ENCODE data around the gene PHF21B.

Gene PHF21B

DNA sequence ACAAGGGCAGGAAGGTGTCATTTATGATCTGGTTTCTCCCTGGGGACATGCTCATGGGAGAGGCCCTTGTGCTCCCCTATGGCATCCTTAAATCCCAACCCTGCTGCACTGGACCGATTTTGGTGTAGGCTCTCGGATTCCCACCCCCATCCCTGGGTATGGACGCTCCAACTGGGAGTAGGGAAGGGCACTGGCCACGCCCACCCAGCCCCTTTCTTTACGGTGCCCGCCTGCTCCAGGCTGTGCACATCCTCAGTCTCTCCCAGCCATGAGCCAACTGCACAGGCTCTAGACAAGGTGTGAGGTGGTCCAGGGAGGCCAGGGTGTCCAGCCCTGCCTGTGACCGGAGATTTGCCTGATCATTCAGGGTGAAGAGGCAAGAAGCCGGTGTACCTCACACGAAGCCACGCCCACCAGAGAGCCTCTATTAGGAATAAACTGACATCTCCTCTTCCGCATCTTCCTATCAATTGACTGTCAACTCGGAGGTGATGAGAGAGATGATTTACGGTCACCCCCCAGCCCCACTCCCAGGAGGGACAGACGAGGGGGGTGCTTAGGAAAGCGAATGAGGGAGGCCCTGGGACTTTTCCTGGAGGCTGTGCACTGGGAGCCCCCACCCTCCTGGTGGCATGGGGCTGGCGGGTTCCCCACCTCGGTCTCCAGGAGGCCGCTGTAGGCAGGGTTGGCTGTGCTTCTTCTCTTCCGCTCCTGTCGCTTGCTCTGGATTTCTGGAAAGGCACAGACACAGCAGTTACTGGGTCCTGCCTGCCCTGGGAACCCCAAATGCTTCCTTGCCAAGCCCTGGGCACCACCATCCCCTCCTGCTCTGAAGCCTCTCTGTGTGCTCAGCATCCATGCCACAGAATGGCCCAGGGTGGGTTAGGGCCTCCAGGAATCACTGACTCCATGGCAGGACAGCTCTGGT lies 116.7 kb downstream of the PHF21B start:
- no peak for DNase-seq (ENCODE audit: low spot score)

DNA sequence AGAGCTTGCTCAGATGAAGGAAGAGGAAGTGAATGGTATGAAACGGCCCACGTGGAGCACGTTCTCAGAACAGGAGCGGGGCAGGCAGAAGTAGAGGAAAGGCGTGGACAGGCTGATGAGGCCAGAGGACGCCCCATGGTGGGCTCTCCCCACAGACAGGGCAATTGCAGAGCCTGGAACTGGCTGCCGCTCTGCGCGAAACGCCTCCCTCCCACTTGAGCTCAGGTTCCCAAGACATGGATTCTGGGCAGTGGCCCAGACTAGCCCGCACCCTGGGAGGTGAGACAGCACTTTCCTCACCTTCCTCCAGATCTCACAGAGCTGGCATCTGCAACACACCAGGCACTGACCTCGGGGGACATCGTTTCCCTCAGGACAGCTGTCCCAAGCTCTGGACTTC lies 117.6 kb downstream of the PHF21B start:
- no peak for DNase-seq (ENCODE audit: low spot score)

DNA sequence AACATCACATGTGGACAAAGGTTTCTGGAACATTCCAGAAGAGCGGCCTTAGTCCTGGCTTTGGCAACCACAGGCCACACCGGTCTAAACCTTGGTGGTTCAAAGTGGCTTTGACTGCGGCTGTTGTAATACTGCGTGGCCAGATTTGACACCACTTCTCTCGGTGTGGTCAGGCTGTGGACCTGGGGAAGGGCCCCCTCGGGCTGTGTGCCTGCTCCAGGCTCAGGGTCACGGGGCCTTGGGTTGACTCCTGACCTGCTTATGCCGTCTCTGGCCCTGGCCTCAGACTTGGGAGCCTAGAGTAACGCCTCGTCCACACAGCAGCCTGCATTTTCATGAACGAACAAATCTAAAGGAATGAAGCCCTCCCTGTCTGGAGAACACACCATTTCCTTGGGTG lies 118.0 kb downstream of the PHF21B start:
- no peak for DNase-seq (ENCODE audit: low spot score)

DNA sequence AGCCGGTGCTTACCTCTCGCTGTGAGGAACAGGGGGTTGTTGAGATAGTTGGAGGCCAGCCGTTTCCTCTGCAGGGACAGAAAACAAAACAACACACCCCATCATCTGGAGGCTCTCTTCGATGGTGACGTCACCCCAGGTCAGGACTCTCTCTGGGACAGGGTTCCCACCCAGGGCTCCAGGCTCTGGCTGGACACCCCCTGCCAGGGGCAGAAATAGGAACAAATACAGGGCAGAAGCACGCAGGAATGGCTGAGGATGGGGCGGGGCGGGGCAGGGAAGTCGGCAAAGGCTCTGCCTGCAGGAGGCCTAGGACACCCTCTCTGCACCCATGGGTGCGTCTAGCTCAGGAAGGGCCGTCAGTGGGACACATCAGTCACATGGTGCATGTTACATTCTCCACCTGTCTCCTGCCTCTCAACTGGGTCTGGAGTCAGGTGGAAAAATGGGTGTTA lies 118.5 kb downstream of the PHF21B start:
- no peak for DNase-seq (ENCODE audit: low spot score)

DNA sequence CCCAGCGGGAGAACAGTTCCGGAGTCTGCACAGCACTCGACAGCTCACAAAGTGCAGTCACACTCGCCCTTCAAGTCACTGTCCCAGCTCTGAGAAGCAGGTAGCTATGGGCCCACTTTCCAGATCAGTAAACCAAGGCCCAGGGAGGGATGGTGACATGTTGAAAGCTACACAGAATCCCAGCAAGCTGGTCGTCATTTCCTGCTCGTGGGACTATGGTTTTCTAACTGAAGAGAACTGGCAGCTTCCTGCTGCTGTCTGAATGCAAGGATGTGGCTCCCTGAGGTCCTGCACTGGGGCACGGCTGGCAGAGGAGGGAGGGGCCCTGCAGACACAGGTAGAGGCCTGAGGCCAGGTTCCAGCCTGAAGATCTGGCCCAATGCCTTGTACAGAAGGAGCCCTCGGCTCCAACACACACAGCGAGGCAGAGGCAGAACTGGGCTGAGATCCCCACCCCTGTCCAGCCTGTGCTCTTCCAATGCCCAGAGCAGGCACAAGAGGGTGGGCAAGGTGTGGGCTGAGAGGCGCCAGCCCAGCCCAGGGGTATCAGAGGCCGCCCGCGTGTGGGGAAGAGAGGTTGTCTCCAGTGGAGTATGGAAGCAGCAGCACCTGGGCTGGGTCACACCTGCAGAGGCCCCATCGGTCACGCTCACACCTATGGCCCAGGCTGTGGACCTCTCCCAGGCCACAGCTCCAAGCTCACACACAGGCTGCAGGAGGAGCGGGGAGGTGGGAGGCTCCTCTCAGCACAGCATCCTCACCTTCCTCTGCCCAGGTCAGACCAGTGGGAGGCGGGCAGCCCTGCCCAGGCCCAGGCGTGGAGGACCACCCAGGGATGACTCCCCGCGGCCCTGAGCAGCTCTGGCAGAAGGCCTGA lies 119.2 kb downstream of the PHF21B start:
- DNase-seq (ENCODE audit: low spot score): no peak

DNA sequence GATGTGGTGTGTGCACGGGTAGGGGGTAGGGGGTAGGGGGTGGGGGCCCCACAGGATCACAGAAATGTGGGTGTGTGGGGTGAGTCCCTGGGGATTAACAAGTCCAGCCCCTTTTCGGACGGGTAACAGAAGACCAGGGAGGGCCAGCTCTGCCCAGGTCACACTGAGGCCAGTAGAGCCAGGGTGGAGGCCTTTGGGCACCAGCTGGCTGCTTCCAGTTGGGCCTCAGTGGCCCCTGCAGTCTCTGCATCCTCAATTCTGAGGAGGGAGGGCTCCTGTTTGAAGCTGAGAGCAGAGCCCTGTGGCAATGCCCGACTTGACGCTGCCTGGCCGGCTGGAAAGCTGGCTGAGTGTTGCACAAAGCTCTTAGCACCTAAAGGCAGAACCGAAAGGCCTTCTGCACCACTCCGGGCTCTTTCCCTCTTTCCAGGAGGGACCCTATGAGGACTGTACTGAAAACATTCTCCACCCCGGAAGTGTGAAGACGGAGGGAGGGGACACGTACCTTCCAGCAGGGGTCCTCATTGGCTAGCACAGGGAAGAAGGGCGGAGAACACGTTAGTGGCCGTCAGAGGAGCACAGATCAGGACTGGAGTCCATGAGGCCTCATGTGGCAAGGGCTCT lies 120.4 kb downstream of the PHF21B start:
- no peak for DNase-seq (ENCODE audit: low spot score)

DNA sequence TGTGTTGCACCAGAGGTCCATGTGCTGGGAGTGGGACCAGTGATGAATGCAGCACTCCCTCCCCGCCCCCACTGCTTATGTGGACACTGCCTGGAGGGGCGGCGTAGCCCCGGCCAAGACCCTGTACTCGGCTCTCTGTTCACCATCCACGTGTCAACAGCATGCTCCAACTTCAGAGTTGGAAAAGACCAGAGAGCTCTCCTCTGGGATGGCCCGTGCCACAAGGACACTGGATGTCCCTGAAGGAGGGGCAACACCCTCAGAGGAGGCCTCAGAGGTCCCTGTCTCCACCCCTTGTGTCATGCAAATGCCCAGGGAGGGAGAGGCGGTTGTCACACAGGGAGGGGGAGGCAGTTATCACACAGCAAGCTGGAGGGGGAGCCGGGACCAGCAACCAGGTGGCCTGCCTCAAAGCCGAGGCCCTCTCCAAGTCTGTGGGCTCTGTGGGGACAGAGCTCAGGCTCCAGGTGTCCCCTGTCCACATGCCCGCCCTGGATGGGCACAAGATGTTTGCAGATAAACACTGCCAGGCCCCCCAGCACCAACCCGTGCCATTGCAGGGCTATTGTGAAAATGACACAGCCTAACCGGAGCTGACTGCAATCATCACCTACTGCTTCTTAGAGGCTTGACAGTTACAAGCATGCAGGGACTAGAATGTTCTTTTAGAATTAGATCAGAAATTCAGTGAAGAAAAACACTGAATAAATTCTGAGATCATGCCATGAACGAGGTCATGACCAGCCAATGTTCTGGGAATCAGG lies 121.1 kb downstream of the PHF21B start:
- no peak for DNase-seq (ENCODE audit: low spot score)

DNA sequence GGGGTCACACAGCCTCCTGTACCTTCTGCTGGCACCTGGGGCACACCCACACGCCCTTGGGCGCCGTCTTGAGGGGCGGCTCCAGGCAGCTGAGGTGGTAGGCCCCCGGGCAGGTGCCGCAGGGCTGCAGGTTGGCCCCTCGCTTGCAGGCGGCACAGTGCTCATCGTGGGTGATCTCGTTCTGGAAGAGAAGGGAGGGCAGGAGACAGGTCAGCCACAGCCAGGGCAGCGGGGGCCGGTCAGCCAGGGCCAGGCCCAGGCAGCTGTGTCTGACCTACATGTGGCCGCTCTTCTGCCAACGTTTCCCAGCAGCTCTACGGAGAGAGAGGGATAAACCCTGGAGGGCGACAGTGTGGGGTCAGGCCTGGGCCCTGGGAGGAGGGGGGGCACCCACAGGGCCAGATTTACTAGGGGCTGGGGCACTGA lies 121.9 kb downstream of the PHF21B start:
- no peak for DNase-seq (ENCODE audit: low spot score)

DNA sequence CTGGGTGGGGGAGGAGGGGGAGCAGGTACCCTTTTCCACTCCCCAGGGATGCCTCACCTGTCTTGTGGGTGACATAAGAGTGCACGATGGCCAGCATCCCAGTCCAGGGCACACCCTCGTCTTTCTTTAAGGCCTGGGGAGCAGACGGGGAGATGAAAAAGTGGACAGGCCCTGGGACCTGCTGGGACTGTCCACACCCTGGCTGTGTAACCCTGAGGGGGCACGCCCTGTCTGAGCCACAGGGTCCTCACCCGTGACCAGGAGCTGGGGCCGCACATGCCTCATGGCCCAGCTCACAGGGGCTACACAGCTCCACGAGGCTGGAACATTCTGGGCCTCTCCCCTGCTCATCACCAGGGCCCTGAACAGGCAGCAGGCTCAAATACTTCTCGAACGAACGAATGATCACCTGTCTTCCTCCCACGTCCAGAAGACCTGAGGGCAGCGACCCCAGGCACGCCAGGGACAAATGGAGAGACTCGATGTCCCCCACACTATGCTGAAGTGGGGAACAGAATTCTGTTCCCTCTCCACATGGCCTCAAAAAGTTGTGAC lies 123.9 kb downstream of the PHF21B start:
- no peak for DNase-seq (ENCODE audit: low spot score)

DNA sequence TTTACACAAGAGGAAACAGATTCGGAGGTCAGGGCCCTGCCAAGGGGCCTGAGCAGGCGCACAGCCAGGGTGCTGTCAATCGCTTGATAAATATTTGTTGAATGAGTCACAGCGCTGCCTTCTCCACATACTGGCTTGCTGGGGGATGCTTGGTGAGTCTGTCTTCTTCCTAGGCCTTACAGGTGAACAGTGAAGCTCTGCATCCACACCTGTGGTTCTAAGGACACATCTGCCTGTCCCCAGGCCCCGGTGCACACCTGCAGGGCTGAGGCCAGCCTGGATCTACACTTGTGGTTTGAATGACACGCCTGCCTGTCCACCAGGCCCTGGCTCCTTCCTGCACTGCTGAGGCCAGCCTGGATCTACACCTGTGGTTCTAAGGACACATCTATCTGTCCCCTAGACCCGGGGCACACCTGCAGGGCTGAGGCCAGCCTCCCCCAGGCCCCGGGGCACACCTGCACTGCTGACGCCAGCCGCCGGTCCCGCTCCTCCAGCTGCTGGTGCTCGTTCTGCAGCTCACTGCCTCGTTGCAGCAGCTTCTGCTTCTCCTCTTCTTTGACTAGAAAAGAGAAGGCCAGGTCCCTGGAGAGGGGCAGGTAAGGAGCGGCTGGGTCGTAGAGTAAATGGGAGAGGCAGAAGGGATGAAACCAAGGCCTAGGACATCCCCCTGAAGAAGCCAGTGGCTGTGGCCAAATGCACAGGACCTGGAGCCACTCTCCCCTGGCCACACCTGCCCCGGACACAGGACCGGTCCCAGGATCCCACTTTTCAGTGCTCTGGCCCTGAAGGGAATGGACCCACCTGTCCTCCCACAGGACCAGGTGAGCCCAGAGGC lies 124.6 kb downstream of the PHF21B start:
- DNase-seq (ENCODE audit: low spot score): no peak

DNA sequence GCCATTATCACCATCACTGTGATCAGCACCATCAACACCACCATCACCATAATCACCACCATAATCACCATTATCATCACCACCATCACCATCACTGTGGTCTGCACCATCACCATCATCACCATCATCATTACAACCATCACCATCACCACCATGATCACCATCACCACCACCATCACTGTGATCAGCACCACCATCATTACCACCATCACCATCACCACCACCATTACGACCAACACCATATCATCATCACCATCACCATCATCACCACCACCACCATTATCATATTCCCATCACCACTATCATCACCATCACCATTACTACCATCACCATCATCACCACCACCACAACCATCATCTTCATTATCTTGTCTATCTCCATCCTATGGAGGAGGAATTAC lies 125.2 kb downstream of the PHF21B start:
- no peak for DNase-seq (ENCODE audit: low spot score)

DNA sequence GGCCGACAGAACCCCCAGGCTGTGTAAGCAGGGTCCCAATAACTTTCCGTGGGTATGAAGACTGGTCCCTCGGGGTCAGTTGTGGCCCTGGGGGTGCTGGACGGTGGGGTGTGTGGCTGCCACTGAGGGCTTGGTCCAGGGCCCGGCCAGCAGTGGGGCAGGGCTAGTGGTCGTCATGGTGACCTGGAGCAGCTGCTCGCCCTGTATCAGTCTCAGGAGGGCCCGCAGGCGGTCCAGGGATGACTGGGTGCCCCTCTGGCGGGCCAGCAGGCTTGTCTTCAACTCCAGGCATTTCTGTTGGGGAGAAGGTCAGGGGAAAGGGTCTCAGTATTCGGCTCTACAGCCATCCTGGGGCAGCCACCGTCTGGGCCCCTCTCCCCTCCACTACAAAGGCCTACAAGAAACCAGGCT lies 126.8 kb downstream of the PHF21B start:
- no peak for DNase-seq (ENCODE audit: low spot score)

DNA sequence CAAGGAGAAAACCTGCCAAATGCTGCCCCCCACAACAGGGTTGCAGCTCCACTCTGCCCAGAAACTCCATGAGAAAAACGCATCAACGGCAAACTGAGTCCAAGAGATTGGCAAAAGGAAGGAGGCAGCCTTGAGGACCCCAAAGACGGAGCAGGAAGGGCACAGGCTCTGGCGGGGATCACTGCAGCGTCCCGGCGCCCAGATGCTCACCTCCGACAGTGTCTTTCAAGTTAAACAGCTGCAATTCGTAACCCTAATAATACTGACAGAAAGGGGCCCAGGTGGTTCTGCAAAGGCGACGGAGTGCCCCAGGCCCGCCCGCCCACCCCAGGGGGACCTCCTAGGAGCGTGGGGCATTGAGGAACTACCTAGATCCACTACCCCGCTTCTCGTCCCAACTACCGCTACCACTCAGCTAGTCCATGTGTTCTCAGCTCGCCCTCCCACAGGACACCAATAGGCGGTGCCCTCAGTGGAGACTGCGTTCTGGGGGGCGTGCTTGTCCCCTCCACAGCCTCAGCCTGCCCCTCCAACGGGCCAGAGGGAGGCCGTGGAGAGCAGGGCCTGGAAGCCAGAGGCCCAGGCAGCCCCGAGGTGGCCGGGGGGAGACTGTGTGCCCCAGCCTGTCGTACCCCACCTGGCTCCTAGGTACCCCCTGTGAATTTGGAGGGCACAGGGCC lies 127.4 kb downstream of the PHF21B start:
- DNase-seq (ENCODE audit: low spot score): no peak

DNA sequence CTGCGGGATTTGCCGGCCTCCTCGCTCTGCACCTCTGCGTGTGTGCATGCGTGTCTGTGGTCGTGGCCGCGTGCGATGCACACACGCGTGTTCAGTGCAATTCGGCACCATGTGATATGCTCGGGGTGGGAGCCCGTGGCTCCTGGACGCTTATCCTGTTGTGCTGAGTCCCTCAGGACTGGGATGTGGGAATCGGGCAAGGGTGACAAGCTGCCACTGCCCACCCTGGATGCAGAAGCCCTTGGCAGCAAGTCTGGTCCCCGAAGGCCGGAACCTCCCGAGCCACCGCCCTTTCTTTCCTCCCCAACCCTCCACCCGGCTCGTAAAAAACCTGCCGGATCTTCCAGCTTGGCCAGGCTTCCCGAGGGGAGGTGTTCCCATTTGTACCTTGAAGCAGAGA lies 128.2 kb downstream of the PHF21B start:
- DNase-seq (ENCODE audit: low spot score): no peak

DNA sequence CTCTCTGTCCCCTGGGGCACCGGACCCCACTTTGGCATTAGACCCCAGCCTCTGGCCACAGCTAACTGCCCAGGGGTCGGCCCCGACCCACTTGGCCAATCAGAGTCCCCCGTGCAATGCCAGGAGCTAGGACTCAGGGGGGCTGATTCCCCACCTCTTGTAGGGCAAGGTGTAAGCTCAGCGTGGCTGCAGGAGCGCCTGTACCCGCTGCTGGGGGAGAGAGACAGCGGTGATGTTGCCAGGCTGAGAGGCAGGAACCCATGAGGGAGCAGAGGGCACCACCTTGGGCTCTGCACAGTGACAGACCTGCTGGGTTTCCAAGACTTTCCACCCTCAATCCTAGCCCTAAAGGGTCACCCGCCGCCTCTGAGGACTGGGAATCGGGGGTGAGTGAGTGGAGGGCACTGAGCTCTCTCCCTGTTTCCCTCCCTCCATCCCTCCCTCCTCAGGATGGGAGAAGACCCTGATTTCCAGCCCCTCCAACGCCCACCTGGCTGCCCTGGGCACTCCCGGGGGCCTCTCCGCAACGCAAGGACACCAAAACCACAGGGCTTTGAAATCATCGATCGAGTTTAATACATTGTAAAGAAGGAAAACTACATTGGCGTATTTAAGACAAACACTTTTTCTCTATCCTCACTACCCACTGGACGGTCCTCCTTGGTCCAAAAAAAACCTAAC lies 129.1 kb downstream of the PHF21B start:
- no peak for DNase-seq (ENCODE audit: low spot score)

DNA sequence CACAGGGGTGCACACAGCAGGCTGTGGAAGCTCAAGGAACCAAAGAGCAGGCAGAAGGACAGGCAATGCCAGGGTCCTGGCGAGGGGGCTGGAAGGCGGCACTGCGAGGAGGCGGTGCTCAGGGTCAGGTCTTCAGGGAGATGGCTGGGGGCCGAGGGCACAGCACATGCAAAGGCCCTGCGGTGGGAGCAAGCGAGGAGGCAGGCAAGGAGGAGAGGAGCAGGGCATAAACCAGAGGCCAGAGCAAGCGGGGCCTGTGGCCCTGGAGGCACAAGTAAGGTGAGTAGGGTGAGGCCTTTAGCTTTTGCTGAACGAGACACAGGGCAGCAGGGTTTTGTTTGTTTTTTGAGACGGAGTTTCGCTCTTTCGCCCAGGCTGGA lies 130.5 kb downstream of the PHF21B start:
- DNase-seq (ENCODE audit: low spot score): no peak

DNA sequence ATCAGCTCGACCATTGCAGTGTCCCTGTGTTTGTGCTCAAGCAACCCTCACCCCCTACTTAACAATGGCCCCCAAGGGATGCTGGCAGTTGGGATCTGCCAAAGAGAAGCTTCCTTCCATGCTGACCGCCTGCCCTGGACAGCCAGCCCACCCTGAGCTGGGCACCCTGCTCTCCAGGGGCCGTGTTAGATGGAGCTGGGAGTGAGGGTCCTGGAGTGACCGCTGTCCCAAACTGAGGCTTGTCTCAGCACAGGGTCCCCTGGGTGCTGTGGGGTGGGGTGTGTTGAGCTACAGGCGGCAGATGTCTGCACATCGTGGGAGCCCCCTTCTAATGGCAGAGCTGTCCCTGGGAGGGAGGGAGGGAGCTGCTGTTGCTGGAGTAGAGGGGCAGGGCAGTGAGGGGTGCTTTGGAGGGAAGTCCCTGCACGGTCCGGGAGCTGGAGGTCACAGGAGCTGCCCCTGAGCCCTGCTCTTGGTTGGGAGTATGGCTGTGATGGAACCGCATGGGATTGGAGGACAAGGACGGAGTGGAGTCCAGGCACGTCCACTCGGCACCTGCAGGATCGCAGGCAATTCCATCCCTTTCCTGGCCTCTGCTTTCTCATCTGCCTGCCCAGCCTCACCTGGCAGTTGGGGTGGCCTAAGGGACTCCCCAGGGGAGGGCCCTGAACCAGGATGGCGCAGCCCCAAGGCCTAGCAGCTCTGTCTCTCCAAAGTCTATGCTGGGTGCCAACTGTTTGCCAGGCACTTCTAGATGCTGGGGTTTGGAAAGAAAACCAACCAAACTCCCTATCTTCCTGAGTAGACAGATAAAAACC lies 131.1 kb downstream of the PHF21B start:
- DNase-seq (ENCODE audit: low spot score): no peak

DNA sequence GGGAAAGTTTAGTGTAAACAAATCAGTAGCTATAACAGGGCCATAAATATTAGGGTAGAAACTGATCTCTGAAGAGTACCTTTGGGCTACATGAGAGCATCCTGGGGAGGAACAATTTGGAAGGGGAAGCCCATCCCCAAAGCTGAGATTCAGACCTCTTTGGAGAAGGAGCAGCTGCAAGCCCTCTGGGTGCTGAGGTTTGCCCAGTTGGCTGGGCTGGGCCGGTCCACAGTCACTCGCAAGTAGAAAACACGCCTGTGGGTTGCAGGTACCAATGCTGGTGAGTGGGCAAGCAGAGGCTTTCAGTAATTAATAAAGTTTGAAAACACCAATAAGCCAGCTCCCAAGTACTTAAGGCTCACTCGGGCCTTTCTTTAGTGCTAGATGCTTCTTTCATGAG lies 132.9 kb downstream of the PHF21B start:
- no peak for DNase-seq (ENCODE audit: low spot score)
